CD4-positive, alpha-beta T cell treated with Interleukin-17A for 4 hours (primary cell): ENCODE measurements around the gene MYPOP.
A peak's percentile ranks its signal among the peaks of the same experiment; 100 is the strongest.
"Not testable (repeated sequence)": the region's sequence is repeated elsewhere in the genome, so short reads cannot be mapped to it uniquely, and the experiment has no call there.

Experiments
- DNase-seq: peaks from one replicate; pipeline ENCODE4 v3.0.0-alpha.2; 2020; ENCODE audit warnings: mixed read lengths

Gene MYPOP

GRCh38 chr19:45905011-45905410 lies 2.6 kb upstream of the MYPOP start:
- no peak for DNase-seq

- peak; percentile 100 for DNase-seq
Measured at GRCh38 chr19:45902651-45903625, 525 bp upstream of the MYPOP start.

GRCh38 chr19:45901432-45901911 lies 941 bp downstream of the MYPOP start:
- DNase-seq, result peak; percentile 25

GRCh38 chr19:45900738-45901431 lies 1.5 kb downstream of the MYPOP start:
- DNase-seq, result no peak

- DNase-seq, result no peak
Measured at GRCh38 chr19:45899919-45900589, 2.4 kb downstream of the MYPOP start.

- no peak for DNase-seq
Measured at GRCh38 chr19:45899253-45899652, 3.2 kb downstream of the MYPOP start.

DNA sequence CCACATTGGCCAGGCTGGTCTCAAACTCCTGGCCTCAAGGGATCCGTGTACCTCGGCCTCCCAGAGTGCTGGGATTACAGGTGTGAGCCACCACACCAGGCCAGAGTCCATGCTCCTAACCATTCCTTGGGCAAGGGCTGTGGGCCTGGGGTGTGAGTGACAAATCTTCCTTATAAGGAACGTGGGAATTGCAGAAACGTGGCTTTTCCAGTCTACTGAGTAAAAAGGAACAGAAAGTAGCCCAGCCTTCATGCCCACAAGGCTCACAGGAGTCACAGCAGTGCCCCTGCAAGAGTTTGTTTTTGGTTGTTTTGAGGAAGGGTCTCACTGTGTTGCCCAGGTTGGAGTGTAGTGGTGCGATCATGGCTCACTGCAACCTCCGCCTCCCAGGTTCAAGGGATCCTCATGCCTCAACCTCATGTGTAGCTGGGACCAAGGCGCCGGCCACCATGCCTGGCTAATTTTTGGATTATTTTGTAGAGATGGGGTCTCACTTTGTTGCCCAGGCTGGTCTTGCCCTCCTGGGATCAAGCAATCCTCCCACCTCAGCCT lies 5.1 kb downstream of the MYPOP start:
- no peak for DNase-seq

- not testable (repeated sequence) for DNase-seq
Measured at GRCh38 chr19:45895983-45896599, 6.3 kb downstream of the MYPOP start.

DNA sequence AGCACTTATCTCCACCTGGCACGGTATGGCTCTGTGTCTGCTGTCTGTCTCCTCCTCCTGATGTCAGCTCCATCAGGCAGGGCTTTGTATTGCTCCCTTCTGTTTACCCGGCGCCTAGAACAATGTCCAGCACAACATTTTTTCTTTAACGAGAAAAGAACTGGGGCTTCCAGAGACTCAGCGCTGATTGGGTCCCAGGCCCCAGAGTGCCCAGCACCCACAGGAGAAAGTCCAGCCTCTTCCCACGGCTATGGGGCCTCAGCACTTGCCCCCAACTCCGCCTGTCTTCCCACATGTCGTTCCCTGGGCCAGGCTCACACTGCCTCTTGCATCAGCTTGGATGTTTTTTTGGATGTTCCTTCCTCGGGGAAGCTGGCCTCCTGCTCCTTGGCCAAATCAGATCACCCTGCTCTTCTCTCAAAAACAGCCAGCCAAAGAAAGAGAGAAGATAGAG lies 6.9 kb downstream of the MYPOP start:
- DNase-seq, result no peak

DNA sequence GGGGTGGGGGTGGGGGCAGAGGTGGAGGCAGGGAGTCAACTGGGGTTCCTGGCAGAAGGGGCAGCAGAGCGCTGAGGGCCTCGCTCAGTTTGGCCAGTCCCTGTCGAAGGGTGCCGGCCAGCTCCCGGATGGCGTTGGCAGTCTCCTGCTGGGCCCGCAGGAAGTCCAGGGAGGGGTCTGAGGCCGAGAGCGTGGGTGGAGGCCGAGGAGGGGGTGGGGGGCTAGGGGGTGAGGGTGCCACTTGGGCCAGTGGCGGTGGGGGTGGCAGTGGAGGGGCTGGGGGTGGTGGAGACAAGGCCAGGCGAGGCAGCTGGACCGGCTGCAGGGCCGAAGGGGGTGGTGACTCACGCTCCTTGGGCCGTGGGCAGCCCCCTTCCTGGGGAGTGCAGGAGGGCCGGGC lies 11.5 kb downstream of the MYPOP start:
- DNase-seq, result no peak

GRCh38 chr19:45889210-45889885 lies 13.1 kb downstream of the MYPOP start:
- DNase-seq, result no peak

GRCh38 chr19:45887200-45887710 lies 15.2 kb downstream of the MYPOP start:
- DNase-seq, result no peak

- DNase-seq, result peak; percentile 91
Measured at GRCh38 chr19:45886427-45887199, 15.8 kb downstream of the MYPOP start.

DNA sequence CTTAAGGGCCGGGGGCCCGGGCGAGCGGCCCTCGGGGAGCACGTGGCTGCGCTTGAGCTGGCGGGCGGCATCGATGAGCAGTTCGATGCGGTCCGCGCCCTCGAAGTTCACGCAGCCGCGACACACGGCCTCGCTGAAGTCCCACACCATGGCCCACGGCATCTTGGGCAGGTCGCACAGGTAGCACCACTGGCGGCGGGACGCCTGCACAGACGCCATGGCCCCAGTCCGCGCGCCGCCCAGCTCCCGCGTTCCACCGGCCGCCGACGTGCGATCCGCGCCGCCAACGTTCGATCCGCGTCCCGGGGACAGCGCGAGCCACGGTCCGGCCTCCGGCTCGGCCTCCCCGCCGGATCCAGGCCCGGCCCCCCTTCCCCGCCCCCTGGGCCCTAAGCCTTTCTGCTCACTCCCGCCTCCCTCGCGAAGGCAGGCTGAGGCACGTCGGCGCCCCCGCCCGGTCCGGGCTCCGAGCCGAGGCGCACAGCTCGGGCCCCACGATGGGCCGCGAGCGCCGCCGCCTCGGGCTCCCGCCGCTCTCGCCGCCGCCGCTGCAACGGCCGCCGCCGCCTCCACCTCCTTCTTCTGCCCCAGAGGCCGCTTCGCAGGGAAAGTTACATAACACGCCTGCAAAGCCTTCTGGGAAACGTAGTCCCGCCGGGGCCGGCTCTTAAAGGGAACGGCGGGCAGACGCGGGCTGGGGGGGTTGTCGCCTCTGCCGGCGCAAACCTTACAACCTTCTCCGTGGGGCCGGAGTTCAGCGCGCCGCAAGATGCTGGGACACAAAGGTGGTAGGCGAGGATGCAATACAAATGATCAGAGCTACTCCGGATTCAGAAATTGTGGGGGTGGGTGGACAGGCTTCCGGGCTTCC lies 16.6 kb downstream of the MYPOP start, which contains the start of gene IRF2BP1:
TSS of gene IRF2BP1 (minus strand) at position 586 of the 871 bp plus-strand sequence. CDS start at position 219, 367 bp downstream.
- DNase-seq, result peak; percentile 90

DNA sequence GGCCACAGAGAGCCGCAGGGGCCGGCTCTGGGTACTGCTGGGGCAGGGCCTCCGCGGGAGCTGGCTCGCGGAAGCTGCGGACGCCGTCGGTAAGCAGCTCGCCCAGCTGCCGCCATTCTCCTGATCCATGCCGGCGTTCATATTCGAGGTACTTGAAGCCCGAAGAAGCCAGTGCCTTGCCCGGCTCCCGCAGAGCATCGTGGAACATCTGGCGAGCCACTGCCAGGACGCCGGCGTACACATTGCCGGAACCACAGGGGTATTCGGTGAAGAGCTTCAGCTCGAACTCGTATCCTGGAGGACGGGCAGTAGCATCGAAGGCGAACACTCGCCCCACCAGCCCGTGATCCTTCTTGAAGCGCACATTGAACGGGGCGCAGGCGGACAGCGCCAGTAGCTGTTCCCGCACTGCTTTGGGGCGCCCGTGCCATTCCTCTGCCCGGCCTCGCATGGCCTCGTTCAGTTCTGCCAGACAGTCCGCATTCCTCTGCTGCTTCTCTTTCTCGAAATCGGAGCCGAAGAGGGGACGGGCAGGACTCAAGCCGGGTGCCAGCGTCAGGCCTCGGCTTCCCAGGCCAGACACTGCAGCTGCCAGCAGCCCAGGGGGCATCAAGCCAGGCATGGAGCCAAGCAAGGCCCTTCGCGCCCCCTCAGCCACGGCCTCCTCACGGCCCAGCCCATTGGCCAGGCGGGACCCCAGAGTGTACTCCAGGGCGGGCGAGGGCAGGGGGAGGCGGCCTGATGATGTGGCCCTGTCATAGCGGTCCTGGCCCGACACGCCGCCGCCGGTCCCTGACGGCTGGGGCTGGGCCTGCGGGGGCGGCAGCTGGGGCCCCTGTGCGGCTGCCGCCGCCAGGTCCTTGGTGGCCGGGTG lies 17.5 kb downstream of the MYPOP start:
- no peak for DNase-seq

DNA sequence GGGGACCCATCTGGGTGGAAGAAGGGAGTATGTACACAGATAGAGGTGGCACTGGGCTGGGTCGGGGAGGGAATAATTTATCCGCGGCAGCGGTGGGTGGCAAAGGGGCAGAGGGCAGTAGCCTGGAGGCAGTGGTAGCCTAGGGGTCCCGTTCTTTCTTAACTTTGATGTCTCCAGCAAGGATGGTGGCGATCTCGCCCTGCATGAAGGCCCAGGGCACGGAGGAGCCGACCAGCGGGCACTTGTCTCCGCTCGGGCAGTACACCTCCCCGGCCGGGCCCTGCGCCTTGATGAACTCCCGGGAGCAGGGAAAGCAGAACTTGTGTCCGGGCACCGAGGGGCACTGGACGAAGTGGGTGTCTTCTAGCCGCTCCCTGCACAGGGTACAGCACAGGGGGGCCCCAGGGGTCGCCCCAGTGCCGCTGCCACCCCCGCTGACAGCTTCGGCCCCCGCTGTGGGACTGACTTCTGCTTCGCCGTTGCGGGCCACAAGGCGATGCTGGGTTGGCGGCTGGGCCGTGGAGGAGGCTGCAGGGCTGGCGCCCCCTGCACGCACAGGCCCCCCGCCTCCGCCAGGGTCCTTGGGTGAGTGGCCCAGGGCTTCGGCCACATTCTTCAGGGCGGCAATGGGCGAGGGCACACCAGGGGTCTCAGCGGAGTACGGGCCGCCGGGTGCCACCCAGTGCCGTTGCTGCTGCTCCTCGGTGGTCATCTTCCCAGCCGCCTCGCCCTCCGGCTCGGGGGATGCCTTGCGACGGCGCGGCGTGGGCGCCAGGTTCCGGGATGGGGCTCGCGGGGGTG lies 18.3 kb downstream of the MYPOP start:
- no peak for DNase-seq

DNA sequence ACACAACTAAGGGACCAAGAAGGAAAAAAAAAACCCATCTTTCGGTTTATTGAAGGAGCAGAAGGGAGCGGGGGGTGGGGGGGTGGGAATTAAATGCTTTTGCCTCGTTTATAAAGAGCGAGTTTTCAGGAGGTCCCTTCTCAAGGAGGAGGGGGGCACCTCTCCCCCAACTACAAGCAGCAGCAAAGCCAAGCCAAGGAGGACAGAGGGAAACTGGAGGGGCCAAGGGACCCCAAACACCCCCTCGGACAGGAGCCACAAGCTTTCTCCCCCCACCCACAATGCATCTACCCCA lies 18.9 kb downstream of the MYPOP start:
- no peak for DNase-seq
